Cardiac fibroblast (primary cell): ENCODE data around the gene IMPDH2.

Experiments
- DNase-seq, 2 donors: peaks; one replicate each; pipeline versions ENCODE4 v3.0.0 to v3.0.0-alpha.2; 2010; ENCODE audit warnings: low read depth in 2 of 2
- H3K4me3 ChIP-seq, 2 donors: replicated peaks in 1 of 2; 1 replicate in 1 of 2; 2 replicates in 1 of 2; pipeline ENCODE4 v1.5.1; 2011; ENCODE audit warnings: low read depth in 2 of 2, low read length in 2 of 2, mild to moderate bottlenecking in 2 of 2, moderate library complexity in 1 of 2
- TF ChIP-seq, protein P1 (sequence below): IDR thresholded peaks from one replicate; pipeline ENCODE4 v1.5.1; 2011; ENCODE audit warnings: low read depth, mild to moderate bottlenecking, low read length, inconsistent platforms

The IMPDH2 gene

GRCh38 chr3:49017971-49018706, 11.1 kb downstream of the IMPDH2 start, which contains the start of gene DALRD3:
Gene DALRD3 (minus strand): TSS chr3:49018580. CDS start chr3:49018564, 16 bp downstream.
- peak; percentile 59 to 62 for DNase-seq
- peak within 1 kb of the TSS; percentile 75 to 85 for H3K4me3 ChIP-seq
- TF ChIP-seq, protein P1, sequence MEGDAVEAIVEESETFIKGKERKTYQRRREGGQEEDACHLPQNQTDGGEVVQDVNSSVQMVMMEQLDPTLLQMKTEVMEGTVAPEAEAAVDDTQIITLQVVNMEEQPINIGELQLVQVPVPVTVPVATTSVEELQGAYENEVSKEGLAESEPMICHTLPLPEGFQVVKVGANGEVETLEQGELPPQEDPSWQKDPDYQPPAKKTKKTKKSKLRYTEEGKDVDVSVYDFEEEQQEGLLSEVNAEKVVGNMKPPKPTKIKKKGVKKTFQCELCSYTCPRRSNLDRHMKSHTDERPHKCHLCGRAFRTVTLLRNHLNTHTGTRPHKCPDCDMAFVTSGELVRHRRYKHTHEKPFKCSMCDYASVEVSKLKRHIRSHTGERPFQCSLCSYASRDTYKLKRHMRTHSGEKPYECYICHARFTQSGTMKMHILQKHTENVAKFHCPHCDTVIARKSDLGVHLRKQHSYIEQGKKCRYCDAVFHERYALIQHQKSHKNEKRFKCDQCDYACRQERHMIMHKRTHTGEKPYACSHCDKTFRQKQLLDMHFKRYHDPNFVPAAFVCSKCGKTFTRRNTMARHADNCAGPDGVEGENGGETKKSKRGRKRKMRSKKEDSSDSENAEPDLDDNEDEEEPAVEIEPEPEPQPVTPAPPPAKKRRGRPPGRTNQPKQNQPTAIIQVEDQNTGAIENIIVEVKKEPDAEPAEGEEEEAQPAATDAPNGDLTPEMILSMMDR, result no peak

DNA sequence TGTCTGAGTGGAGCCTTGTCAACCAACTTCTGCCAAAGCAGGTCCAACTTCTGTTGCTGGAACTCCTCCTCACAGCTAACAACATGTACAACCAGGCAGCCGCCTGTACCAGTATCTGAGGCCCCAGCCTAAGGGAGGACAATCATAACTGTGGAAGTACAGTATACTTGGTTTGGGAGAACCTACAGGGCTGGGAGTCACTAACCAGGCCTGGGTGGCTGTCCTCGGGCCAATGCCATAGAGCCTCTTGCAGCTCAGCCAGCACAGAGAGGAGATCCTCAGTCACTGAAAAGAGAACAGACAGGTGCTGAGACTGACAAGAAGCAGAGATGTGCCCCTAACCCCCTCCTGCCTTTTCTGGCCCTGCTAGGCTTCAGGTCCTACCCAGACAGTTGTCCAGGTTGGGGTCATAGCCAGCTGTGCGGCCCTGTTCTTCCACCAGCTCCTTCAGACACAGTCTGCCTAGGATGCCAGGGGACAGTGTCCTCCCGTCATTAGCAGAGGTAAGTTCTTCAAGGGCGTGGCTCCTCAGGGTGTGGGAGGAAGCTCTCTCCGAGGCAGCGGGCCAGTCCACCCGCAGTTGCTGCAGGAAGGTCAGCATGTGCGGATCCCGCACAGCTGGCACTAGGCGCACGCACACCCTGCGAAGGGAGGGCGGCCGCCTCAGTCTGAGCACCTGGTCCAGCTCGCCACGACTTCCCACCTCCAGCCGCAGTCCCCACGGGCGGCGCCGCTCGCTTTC, 11.8 kb downstream of the IMPDH2 start:
- peak overlapping the region; percentile 75 to 85 for H3K4me3 ChIP-seq
- TF ChIP-seq, protein P1, result no peak
- no peak for DNase-seq

GRCh38 chr3:49016414-49017228, 12.6 kb downstream of the IMPDH2 start:
- DNase-seq, result no peak
- TF ChIP-seq, protein P1, result no peak
- H3K4me3 ChIP-seq, result no peak overlapping the region

DNA sequence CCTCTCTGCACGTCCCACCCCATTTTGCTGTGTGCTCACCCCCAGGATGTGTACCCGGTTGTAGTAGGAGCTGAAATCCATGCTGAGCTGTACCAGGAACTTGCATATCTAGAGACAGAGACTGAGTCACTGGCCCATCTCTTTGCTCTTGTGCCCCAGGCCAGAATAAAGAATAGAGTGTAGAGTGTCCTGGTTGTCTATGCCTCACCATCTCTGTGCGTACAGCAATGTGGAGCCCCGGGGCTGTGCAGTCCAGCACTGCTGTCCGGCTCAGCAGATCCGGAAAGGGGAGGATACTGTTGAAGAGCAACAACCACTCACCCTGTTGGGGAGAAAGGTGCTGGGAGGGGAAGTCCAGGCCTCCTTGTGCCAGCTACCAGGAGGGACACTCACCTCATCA, 13.4 kb downstream of the IMPDH2 start:
- no peak for DNase-seq
- H3K4me3 ChIP-seq, result no peak overlapping the region
- TF ChIP-seq, protein P1, result no peak

DNA sequence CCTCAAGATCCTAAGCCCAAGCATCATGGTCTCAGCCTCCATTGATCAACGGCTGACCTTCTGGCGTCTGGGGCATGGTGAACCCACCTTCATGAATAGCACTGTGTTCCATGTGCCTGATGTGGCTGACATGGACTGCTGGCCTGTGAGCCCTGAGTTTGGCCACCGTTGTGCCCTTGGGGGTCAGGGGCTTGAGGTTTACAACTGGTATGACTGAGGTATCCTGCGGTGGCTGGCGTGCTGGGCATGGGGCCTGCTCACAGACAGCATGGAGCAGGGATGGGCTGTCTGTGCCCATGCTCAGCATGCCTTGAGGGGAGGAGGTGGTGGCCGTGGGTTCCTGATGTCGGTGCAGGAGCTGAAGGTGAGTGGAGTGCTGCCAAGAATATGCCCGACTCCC, 14.1 kb downstream of the IMPDH2 start:
- DNase-seq, result no peak
- no peak overlapping the region for H3K4me3 ChIP-seq
- TF ChIP-seq, protein P1, result no peak
